ENCODE data around the gene SPATS2L.

The SPATS2L gene

DNA sequence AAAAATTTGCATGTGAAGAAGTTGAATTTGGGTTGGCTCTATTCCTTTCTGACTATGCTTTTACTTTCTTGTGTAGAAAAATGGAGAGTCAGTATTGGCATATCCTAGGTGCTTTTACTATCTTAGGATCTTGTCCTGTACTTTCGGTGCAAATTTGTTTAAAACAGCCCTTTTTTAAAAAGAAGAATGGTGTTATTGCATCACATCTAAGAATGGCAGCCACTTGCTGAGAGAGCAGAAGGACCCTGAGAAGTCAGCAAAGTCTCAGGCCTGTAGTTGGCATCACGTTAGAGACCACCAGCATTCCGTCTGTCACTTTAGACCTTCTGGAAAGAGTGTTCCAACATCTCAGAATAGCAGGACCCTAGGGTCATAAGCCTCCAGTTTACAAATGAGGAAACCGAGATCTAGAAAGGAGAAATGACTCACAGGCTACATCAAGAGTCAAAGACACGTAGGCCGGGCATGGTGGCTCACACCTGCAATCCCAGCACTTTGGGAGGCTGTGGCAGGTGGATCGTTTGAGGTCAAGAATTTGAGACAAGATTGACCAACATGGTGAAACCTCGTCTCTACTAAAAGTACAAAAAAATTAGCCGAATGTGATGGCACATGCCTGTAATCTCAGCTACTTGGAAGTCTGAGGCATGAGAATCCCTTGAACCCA, 42.5 kb downstream of the SPATS2L start:
- DNase-seq (ENCODE audit: low spot score), result no peak

DNA sequence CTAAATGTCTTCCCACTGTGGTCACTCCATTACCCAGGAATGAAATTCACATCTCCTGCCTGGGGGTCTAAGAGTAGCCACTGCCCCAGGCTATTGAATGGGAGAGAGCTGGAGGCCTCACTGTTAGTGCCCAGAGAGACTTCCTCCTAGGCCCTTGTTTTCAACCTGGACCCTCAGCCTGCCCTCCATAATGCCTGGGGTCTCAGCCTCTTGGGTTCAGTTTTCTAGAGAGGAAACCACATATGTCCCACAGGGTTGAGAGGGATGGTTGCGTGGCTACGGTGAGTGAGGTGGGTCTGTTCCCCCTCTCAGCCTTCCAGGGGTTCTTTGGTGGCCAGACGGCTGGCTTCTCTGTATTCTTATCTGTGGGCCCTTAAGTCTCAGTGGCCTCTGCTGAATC, 43.4 kb downstream of the SPATS2L start:
- no peak for DNase-seq (ENCODE audit: low spot score)

DNA sequence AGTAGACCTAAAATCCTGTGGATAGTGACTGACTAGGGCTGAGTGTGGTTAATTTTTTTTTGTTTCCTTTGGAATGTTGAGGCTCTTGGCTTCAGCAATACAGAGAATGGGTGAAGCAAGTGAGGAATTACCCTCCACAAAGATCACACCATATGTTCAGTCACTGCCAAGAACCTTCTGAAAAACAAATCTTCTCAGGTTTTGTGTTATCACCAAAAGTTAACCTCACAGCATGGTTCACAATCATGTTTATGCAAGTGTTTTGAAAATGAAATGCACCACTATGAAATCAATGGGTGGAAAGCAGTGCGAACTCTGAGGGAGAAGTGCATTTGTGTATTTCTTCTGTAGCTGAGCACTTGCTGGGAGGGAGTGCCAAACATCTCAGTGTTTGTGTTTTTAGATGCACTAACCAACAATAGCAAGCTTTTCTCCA, 44.4 kb downstream of the SPATS2L start:
- no peak for DNase-seq (ENCODE audit: low spot score)

DNA sequence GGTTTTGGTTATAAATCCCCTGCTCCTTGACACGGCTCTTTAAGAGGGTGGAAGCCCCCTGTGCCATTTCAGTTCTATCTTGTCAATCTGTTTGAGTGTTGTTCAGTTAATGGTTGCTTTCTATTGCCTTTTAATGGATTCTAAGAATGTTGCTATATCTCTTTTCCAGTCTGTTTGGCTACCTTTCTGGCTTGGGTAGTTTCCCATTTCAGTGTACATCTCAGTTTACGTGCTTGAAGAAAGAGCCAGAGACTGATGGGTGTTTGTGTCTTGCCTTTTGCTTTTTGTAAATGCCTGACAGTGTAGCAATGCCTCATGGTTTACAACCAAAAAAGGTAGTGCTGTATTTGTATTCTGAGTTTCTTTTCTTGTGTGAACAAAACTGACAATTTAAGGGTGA, 45.3 kb downstream of the SPATS2L start:
- DNase-seq (ENCODE audit: low spot score), result no peak

DNA sequence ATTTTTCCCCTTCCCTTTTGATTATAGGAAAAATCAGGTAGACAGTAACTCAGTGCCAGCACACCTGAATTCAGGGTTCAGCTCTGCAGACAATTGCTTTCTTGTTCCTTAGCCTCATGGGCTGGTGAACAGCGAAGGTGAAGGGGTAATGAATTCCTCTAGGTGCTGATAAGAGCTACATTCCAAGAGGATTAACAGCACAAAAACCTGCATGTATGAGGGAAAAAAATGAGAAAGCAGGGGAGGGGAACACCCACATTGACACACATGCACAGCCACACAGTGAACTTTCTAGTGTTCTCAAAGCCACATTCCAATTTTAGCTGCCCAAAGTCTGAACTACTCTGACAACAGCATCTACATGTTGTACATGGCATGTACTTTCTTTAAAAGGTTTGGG, 46.1 kb downstream of the SPATS2L start:
- no peak for DNase-seq (ENCODE audit: low spot score)

DNA sequence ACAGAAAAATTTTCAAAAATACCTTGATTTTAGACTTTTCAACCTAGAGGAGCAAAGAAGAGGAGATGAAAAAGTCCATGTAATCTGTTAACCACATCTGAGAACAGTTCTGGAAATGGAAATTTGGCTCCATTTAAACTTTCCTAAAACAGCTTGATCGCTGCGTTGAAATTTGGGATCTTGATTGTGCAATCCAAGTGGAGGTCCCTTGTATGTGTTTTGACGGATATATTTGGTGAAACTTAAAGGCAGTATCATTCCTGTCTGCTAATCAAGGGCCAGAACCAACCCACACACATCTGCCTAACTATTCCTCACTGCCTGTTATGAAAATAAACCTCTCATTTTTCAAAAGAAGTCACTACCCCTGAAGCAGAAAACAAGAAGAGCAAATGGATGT, 46.6 kb downstream of the SPATS2L start:
- no peak for DNase-seq (ENCODE audit: low spot score)

DNA sequence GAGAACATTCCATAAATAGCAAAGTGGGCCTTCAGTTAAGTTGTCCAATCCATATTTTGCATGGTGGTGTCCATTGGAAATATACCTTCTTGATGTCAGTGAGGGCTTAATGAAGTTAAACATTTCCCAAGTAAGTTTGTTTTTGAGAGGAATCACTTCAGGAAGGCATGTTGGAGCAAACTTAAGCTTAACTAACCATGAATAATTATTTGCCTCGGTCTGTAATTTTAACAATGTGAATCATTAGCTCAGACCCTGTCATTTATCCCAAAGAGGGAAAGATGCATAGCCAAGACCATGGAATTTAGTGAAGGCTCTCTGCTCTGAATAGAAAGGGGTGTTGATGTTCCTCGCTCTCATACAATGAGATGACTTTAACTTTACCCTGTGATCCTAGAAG, 47.4 kb downstream of the SPATS2L start:
- DNase-seq (ENCODE audit: low spot score), result no peak

DNA sequence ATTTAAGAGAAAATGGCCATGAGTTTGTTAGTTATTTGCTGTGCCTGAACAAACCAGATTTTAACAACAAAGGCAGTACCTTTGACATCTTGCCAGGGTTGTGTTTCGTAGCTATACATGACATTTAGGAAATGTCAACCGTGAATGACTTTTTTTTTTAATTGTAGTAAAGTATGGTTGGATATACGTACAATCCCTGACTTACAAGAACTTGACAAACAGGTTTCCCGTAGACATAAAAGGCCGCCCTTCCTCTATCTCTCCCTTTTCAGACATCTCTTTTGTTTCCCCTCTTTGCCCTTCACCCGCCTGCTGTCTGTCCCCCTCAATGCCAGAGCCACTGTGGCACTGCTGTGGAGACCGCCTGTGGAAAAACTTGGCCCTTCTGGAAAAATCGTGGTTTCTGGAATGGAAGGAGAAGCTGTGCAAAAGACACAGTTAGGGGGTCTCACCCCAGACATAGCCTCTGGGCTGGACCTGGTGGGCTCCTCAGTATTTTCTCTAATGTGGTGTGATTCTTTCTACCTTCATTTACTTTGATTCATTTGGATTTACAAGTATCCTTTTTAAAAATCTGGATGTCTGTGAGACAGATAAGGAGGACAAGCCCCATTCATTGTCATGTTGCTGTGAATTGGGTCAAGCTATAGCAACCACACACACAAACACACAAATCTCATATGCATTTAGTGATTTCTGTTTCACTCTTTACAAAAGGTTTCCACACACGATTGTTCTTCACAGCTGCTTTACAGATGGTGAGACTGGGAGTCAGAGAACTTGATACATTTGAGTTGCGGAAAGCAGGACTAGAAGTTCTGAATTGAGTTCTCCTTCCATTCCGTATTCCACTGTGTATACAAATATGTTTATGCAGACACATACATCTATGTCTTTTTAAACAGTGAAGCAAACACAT, 48.6 kb downstream of the SPATS2L start:
- no peak for DNase-seq (ENCODE audit: low spot score)

DNA sequence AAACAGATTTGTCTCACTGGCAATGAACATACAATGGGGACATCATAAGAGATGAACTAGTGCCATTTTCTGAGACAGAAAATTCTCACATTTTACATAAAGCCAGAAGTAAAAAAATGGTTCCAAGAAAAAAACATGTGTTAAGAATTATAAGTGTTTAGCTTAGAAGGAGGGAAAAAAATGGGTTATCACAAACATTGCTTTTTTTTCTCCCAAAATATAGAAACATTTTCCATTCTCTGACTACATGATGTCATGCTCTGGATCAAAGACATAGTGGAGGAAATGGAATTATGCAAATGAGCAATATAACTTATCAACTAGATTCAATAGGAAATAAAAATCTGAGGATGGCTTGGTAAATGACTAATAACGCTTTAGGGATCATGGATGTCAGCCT, 49.8 kb downstream of the SPATS2L start:
- DNase-seq (ENCODE audit: low spot score), result no peak

DNA sequence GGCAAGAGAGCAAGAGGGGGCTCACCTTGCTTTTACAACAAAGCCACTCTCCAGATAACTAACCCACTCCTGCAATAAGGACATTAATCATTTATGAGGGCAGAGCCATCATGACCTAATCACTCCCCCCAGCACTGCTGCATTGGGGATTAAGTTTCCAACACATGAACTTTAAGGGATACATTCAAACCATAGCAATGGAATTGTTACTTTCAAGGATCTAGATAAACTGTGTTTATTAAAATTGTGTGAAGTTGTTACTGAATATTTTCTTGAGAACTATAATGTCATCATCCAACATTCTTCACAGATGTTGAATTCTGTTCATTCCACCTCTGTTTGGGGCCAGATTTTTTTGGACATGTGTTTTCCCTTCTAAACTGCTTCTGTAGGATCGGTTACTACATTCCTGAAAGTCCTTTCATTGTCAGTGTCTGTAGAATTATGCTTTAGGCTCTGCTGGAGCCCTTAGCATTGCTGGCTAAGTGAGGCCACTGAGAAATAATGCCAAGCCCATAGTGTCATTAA, 50.4 kb downstream of the SPATS2L start:
- no peak for DNase-seq (ENCODE audit: low spot score)

DNA sequence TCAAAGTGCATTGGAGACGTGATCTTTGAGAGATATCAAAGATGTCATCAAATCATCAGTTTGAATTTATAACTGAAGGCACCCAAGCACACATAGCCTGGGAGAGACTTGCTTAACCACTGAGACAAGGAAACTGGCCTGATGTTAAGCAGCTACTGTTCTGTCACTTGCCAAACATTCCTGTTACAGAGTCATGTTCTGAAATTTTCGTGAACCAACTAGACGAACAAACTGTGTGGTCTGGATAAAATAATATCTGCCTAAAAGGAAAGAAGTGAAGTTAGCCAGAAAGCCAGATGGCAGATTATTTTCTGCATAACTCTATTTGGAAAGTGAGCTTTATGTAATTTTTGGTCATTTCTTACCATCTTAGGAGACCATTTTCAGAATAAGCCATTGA, 51.4 kb downstream of the SPATS2L start:
- no peak for DNase-seq (ENCODE audit: low spot score)

DNA sequence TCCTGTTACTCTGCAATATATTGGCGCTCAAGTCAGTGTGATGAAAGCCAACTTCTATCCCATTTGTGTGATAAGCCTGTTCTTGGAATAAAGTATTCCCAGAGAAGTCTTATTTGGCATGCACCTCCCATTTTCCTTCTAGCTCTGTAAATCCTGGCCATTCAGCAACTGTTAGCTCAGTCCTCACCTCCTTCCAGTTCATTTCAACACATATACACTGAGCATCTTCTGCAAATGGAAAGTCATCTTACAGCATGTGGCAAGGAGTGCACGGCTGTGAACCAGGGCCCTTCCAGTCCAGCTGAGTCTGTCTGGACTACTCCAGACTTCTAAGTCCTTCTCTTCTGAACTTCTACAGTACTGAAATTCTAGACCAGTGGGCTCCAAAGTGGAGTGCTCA, 53.1 kb downstream of the SPATS2L start:
- no peak for DNase-seq (ENCODE audit: low spot score)

DNA sequence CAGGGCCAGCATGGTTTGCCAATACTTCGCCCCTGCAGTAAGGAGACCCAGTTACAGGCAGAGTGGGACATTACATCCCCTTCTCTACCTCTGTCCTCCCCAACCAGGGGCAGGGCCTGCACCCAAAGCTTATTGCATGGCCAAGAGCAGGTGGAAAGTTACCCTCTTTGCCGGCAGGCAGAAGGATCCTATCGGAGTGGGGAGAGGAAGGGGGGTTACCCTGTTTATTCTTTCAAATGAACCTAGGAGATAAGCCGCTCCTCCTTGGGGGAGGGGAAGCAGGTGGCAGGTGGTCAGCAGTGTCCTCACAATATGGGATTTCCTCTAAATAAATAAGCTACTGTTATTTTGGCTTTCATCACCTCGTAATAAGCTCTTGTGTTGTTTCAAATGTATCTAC, 53.9 kb downstream of the SPATS2L start:
- no peak for DNase-seq (ENCODE audit: low spot score)

DNA sequence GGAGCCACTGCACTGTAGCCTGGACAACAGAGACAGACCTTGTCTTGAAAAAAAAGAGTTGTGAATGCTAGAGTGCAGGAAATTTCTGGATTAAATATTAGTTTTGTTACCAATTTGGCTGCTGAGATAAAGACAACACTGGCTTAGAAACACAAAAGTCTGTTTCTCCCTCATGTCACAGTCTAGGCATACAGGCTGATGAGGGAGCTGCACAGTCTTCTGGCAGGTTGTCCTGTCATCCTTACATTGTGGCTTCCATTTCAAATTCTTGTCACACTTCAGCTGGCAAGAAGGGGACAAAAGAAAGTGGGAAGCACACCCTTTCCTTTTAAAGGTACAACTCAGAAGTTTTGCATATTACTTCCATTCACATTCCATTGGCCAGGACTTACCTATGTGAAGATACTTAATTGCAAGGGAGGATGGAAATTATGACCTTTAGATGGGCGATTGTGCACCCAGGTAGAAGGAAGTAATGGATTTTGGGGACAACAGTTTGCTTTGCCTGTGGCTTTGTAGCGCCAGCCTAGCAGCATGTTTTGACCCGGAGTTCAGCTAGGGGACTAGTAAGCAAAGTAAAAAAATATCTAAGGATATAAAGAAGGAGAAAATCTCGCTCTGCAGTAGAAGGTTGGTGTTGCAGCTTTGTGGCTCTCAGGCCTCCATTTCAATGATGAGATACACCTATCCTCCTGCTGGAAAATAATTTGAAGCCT, 55.9 kb downstream of the SPATS2L start:
- DNase-seq (ENCODE audit: low spot score), result no peak

DNA sequence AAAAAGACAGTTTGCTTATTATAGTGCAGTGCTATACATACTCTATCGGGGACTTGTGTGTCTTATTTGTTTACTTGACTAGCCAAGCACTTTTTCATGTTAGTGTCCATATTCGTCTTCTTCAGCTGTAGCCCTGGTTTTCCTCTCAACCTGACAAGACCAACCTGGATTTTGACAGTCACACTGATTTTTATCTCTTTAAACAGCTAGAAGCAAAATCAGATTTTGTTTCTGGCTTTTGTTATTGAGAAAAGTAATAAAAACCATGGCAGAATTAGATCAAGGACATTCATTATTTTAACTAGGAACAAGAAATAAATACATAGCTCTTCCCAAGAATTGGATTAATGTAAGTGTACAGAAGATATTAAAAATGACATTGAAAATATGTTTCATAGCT, 56.8 kb downstream of the SPATS2L start:
- DNase-seq (ENCODE audit: low spot score), result no peak

DNA sequence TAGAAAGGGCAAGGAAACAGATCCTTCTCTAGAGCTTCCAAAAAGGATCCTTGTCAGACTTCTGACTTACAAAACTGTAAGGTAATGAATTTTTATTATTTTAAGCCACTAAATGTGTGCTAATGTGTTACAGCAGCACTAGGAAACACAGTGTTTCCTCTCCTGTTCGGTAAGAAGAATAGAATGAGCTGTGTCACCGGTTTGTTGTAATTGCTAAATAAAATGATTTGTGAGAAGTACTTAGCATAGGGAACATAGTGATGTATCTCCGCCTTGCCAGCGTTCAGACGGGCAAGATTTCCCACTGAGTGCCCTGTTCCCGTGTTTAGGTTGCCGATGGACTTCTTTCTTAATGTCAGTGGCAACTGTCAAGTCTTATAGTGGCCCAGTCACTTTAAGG, 57.6 kb downstream of the SPATS2L start:
- DNase-seq (ENCODE audit: low spot score), result no peak

DNA sequence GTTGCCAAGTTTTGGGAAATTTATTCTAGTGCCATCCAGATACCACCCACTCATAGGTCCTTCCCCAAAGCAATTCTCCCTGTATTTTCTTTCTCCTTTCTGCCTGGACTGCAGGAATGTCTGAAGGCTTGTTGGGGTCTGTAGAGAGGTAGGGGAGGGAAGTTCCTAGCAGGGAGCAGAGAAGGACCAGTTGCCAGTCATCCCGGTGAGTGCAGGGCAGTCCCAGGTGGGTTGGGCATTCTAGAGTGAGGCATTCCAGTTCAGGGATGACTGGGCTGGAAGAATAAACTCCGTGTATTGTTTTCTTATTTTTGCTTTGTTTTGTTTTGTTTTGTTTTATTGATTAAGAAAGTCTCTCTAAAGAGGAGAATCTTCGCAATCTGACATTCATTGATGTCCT, 58.1 kb downstream of the SPATS2L start:
- no peak for DNase-seq (ENCODE audit: low spot score)

DNA sequence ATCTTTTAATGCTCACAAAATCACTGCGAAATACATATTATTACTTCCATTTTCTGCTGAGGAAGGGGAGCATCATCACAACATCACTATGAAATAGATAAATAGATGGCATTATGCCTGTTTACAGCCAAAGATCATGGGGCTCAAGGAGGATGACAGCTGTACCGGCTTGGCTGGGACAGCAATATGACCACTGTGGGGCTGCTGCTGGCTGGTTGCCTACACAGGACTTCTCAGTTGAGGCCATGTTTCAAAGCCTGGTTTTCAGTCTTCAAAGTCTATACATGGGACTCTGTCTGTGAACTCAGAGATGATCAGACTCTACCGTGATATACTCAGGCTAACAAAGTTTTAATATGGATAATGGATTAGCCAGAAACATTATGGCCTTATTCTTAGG, 58.7 kb downstream of the SPATS2L start:
- no peak for DNase-seq (ENCODE audit: low spot score)

DNA sequence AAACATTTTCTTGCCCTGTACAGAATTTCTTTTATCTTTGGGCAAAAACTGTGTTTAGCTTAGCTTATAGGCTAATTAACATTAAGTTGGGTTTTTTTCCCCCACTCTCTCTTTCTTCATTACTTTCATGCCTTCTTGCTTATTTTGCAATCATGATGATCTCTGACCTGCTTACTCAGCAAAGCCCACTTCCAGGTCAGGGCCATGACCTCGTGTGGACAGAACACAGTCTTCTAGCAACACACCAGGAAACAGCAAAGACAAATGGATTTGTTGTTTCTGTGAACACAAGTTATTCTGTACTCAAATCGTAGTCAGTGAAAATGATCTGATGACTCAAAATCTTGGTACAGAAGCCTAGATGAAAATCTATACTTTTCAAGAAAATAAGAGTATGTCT, 60.7 kb downstream of the SPATS2L start:
- DNase-seq (ENCODE audit: low spot score), result no peak

DNA sequence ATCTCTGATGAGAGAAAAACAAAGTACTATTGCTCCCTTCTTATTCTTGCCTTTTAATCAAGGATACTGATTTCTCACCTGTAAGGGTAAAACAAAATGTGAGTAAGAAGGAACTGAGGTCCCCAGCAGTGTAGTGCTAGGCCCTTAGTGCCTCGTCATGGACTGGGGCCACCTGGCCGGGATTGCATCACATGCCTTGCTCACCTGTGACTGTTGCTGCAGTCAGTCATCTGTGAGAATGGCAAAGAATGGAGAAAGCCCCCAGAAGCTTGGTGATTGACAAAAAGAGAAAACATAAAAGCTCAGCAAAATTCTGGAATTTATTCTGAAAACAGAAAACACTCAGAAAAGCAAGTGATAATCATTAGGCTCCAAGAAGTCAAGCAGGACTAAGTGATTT, 63.4 kb downstream of the SPATS2L start:
- DNase-seq (ENCODE audit: low spot score), result no peak

DNA sequence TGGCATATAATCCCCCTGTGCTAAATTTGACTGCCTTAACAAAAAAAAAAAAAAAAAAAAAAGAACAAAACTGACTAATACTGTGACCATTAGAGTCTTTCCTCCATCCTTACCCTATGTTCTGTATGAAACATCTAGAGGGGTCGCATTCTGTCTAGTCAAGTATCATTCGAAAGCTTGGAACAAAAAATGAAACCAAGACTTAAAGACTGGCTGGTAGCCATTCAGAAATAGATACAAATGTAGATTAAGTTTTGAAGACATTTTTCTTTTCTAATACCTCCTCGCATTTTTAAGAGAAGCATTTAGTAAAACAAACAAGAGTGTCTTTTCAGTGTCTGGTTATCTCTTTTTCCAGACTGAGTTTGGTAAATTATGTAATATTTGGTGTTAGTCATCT, 66.7 kb downstream of the SPATS2L start:
- DNase-seq (ENCODE audit: low spot score), result no peak

DNA sequence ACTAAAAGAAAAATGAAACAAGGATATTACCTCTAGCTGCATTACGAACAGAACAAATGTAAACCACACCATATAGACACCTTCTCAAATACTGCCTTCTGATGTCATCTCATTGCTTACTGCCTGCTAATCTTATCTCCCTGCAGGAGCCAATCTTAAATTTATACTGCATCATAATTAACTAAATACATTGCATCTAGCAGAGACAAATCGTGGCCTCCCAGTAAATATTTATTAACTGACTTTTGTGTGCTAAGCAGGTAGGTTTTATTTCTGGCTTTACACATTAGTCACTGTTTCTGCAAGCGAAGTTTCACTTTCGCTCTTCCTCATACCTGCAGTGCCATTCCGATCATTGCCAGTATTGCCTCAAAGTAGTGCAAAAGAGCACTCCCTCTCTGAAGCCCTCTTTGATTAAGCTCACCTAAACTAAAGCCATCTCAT, 67.5 kb downstream of the SPATS2L start:
- no peak for DNase-seq (ENCODE audit: low spot score)

All from left forelimb (tissue), 1 donor.